LNCAP (cell line): Measurements from ENCODE around the gene ARRB2.

ENCODE experiments used
- TF ChIP-seq, protein P1 (sequence below): fragments of 450-650 bp; IDR thresholded peaks from 2 replicates; pipeline ENCODE4 v1.5.1; 2017; ENCODE audit warnings: mild to moderate bottlenecking

Gene ARRB2

GRCh38 chr17:4725646-4726310 is 15.3 kb downstream of the ARRB2 start:
- TF ChIP-seq, protein P1, sequence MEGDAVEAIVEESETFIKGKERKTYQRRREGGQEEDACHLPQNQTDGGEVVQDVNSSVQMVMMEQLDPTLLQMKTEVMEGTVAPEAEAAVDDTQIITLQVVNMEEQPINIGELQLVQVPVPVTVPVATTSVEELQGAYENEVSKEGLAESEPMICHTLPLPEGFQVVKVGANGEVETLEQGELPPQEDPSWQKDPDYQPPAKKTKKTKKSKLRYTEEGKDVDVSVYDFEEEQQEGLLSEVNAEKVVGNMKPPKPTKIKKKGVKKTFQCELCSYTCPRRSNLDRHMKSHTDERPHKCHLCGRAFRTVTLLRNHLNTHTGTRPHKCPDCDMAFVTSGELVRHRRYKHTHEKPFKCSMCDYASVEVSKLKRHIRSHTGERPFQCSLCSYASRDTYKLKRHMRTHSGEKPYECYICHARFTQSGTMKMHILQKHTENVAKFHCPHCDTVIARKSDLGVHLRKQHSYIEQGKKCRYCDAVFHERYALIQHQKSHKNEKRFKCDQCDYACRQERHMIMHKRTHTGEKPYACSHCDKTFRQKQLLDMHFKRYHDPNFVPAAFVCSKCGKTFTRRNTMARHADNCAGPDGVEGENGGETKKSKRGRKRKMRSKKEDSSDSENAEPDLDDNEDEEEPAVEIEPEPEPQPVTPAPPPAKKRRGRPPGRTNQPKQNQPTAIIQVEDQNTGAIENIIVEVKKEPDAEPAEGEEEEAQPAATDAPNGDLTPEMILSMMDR = no peak

DNA sequence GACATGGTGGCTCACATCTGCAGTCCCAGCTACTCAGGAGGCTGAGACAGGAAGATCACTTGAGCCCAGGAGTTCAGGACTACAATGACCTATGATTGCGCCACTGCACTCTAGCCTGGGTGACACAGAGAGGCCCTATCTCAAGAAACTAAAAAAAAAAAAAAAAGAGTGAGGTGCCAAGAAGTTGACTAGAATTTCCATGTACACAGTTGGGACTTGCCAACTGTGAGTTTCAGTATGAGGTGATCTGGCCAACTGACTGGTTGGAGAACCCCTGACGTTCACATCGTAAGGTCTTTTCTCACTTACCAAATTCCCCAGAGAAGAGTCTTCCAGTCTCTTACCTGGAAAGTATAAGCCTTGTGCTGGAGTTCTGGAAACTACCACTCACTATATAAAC is 17.7 kb downstream of the ARRB2 start:
- TF ChIP-seq, protein P1 = no peak

DNA sequence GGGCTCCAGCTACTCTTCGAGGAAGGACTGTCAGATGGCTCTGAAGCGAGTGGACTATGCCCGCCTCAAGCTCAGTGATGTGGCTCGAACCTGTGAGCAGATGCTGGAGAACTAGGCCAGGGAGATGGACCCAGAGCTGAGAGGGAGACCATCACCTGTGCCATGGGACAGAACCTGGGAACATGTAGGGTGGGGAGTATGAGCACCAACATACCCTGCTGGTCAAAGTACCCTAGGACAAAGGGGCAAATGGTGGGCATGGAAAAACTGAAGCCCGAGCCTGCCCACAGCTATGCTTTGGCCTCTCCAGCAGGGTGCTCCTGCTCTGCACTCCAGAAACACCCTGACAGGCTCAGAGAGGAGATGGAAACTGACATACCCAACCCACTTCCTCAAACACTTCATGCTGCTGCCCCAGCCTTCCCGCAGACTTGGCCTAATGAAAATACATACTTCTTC is 22.7 kb downstream of the ARRB2 start:
- TF ChIP-seq, protein P1 = no peak

GRCh38 chr17:4734857-4735475 is 24.5 kb downstream of the ARRB2 start:
- TF ChIP-seq, protein P1 = no peak

DNA sequence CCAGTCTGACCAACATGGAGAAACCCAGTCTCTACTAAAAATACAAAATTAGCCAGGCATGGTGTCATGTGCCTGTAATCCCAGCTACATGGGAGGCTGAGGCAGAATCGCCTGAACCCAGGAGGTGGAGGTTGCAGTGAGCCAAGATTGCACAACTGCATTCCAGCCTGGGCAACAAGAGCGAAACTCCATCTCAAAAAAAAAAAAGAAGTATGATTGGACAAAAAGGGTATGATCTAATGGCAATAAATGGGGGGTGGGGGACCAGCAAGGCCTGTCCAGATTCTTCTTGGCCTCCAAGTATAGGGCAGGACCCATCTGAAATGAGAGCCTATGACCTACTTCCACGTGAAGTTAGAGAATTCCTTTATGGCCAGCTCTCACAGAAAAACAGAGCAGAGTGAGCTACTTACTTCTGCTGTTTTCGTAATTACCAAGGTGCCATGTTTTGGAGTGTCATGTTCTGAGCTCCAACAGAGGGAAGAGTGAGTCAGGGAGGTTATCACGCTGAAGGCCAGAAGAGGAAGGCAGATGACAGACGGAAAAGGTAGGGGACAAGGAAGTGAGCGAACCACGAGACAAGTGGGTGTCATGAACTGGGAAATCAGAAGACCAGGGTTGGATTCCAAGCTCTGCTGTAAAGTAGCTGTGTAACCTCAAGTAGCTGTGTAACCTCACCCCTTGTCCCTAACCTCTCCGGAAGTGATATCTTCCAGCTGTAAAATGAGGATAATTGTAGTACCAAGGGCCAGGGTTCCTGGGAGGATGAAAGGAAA is 25.6 kb downstream of the ARRB2 start:
- TF ChIP-seq, protein P1 = no peak

- TF ChIP-seq, protein P1 = no peak
Measured at GRCh38 chr17:4738136-4739121, 28.0 kb downstream of the ARRB2 start.
